HG03064 (cell line): Measurements from ENCODE around the gene HOXB6.

ENCODE experiments used
- ATAC-seq: cut with Tn5 transposase; IDR thresholded peaks from one replicate; pipeline ENCODE4 v1.9.1; 2021; ENCODE audit warnings: low read depth; ENCODE audit not compliant: unreplicated experiment

HOXB6 gene

GRCh38 chr17:48586355-48587258 lies 18.2 kb downstream of the HOXB6 start:
- ATAC-seq, result no peak

- ATAC-seq, result no peak
Observed at GRCh38 chr17:48584223-48584741, 20.5 kb downstream of the HOXB6 start.

GRCh38 chr17:48583708-48584222 lies 21.0 kb downstream of the HOXB6 start:
- no peak for ATAC-seq

GRCh38 chr17:48582750-48583069 lies 22.1 kb downstream of the HOXB6 start:
- no peak for ATAC-seq

- ATAC-seq, result no peak
Observed at GRCh38 chr17:48579760-48580554, 24.8 kb downstream of the HOXB6 start.

- ATAC-seq, result no peak
Observed at GRCh38 chr17:48579471-48579759, 25.4 kb downstream of the HOXB6 start.

- ATAC-seq, result no peak
Observed at GRCh38 chr17:48578616-48579470, 25.9 kb downstream of the HOXB6 start.

- no peak for ATAC-seq
Observed at GRCh38 chr17:48577946-48578615, 26.7 kb downstream of the HOXB6 start, which contains the start of gene HOXB4. Gene HOXB4 (minus strand): TSS chr17:48578350. CDS start chr17:48578319, 31 bp downstream.

- ATAC-seq, result no peak
Observed at GRCh38 chr17:48577330-48577945, 27.3 kb downstream of the HOXB6 start.

GRCh38 chr17:48576479-48577309 lies 28.1 kb downstream of the HOXB6 start:
- no peak for ATAC-seq

GRCh38 chr17:48575673-48576478 lies 28.9 kb downstream of the HOXB6 start:
- ATAC-seq, result no peak

- ATAC-seq, result no peak
Observed at GRCh38 chr17:48575066-48575582, 29.7 kb downstream of the HOXB6 start.

- ATAC-seq, result no peak
Observed at GRCh38 chr17:48574505-48575065, 30.2 kb downstream of the HOXB6 start.

- ATAC-seq, result no peak
Observed at GRCh38 chr17:48571826-48572417, 32.9 kb downstream of the HOXB6 start.

GRCh38 chr17:48571024-48571818 lies 33.6 kb downstream of the HOXB6 start:
- ATAC-seq, result no peak
